K562 (cell line): Measurements from ENCODE around the gene FAM72D. TPM values are rescaled to one million over a fixed set of nuclear protein-coding genes. Genes with fewer than 3 reads are reported as not detected.
"Not testable (repeated sequence)": the region's sequence is repeated elsewhere in the genome, so short reads cannot be mapped to it uniquely, and the experiment has no call there.

Experiments used
- ATAC-seq: fragments of 200-7000 bp; cut with Tn5 transposase; 3 replicates; pipeline ENCODE4 v1.9.1; 2020; ENCODE audit warnings: moderate library complexity
- BruUV-seq: library from RNA; stranded (reverse); fragments of 400-500 nt; replicated peaks from 2 replicates; lab custom pipeline; 2021; lab: Mats Ljungman, UMichigan
- CTCF ChIA-PET: fragments of 300-600 bp; formaldehyde crosslinking; extraction: SDS; loops from one replicate; lab custom pipeline; 2021; ENCODE audit warnings: low intra/inter-chr PET ratio; lab: Yijun Ruan, JAX
- POLR2A ChIA-PET: fragments of 300-600, 350-650 bp; sonication (Branson Sonifier 250); formaldehyde crosslinking; extraction: SDS; loops from one replicate; lab custom pipeline; 2021; ENCODE audit warnings: antibody characterized with exemption, inconsistent platforms; lab: Yijun Ruan, JAX
- DNase-seq, 4 experiments: peaks; one replicate each; pipeline versions ENCODE4 v3.0.0 to v3.0.0-alpha.2; 2011 to 2018; ENCODE audit warnings: low spot score in 3 of 4, mixed read lengths in 3 of 4; ENCODE audit errors: extremely low read depth in 1 of 4
- FAIRE-seq: peaks from 2 replicates; lab custom pipeline; 2011; peaks lifted over from hg19 to GRCh38; lab: Jason Lieb, UNC
- H2AFZ ChIP-seq: 2 replicates; pipeline ENCODE4 v1.6.0; 2011; ENCODE audit warnings: low read depth, low read length, control low read depth, inconsistent platforms
- H3K27ac ChIP-seq: fragments of 200-600 bp; 3 replicates; pipeline ENCODE4 v1.8.0; 2011; ENCODE audit warnings: low read depth, mild to moderate bottlenecking, control low read depth, inconsistent platforms, low read length, moderate library complexity, mixed read lengths; ENCODE audit errors: extremely low read depth
- H3K27me3 ChIP-seq, 2 experiments: fragments of 300-600 bp in 1 of 2; 2 replicates in 1 of 2; 3 replicates in 1 of 2; pipeline versions ENCODE4 v1.6.0 to v1.8.0; 2011; ENCODE audit warnings: inconsistent platforms in 2 of 2, low read length in 2 of 2, mild to moderate bottlenecking in 1 of 2, mixed read lengths in 1 of 2, moderate library complexity in 1 of 2; ENCODE audit not compliant: control insufficient read depth in 2 of 2, insufficient read depth in 2 of 2
- H3K36me3 ChIP-seq: fragments of 300-600 bp; 3 replicates; pipeline ENCODE4 v1.8.0; 2011; ENCODE audit warnings: mild to moderate bottlenecking, low read length, inconsistent platforms; ENCODE audit not compliant: control insufficient read depth, insufficient read depth
- H3K4me1 ChIP-seq, 2 experiments: fragments of 200-600 bp in 1 of 2; replicated peaks in 1 of 2; 2 replicates in 1 of 2; 3 replicates in 1 of 2; pipeline versions ENCODE4 v1.5.1 to v1.8.0; 2011; ENCODE audit warnings: inconsistent platforms in 2 of 2, low read length in 2 of 2, mild to moderate bottlenecking in 1 of 2, mixed read lengths in 1 of 2, moderate library complexity in 1 of 2; ENCODE audit not compliant: control insufficient read depth in 2 of 2, insufficient read depth in 2 of 2
- H3K4me2 ChIP-seq: 2 replicates; pipeline ENCODE4 v1.6.1; 2011; ENCODE audit warnings: low read length, control low read depth, inconsistent platforms, mixed read lengths; ENCODE audit not compliant: insufficient read depth
- H3K4me3 ChIP-seq: fragments of 200-600 bp; sonication (generic), shearing (Covaris generic); 2 replicates; pipeline ENCODE4 v1.5.1; 2016; ENCODE audit warnings: control low read depth, inconsistent platforms
- H3K79me2 ChIP-seq: fragments of 200-600 bp; 3 replicates; pipeline ENCODE4 v1.8.0; 2011; ENCODE audit warnings: low read length, inconsistent platforms; ENCODE audit not compliant: control insufficient read depth, insufficient read depth
- H3K9ac ChIP-seq, 2 experiments: 2 replicates each; pipeline versions ENCODE4 v1.6.0 to v1.6.1; 2011; ENCODE audit warnings: low read depth in 2 of 2, low read length in 2 of 2, control low read depth in 1 of 2, inconsistent platforms in 1 of 2, mild to moderate bottlenecking in 1 of 2, mixed read lengths in 1 of 2; ENCODE audit not compliant: insufficient read depth in 1 of 2
- H3K9me1 ChIP-seq: one replicate; pipeline ENCODE4 v1.6.0; 2011; ENCODE audit warnings: inconsistent platforms, mild to moderate bottlenecking, low read length, moderate library complexity; ENCODE audit not compliant: control insufficient read depth, insufficient read depth
- H3K9me3 ChIP-seq: replicated peaks from 2 replicates; pipeline ENCODE4 v1.5.1; 2011; ENCODE audit warnings: low read depth, low read length, inconsistent platforms; ENCODE audit not compliant: control insufficient read depth, insufficient read depth
- H4K20me1 ChIP-seq: replicated peaks from 2 replicates; pipeline ENCODE4 v1.6.1; 2011; ENCODE audit warnings: low read length, inconsistent platforms, mixed read lengths; ENCODE audit not compliant: control insufficient read depth, insufficient read depth
- WGBS: fragments of 100-300 bp; shearing (Covaris generic); methylation state at CpG from one replicate; pipeline ENCODE4 v1.1.6; 2016; ENCODE audit warnings: low coverage, mixed read lengths; ENCODE audit not compliant: insufficient coverage; ENCODE audit errors: missing lambda C conversion rate; 5-methylcytosine and 5-hydroxymethylcytosine counted together
- in situ Hi-C: fragments of 300-500 bp; cut with MboI; formaldehyde crosslinking; loops from 4 replicates; pipeline ENCODE4 v1.15.0; 2018; ENCODE audit warnings: inconsistent platforms, mixed read lengths
- intact Hi-C: fragments of 100-400 bp; cut with micrococcal nuclease; formaldehyde crosslinking; loops from 2 replicates; pipeline ENCODE4 v1.14.2; 2022
- polyA plus RNA-seq, 8 experiments: library from polyadenylated mRNA; depleted of rRNA in 4 of 8; stranded (reverse) in 5 of 8; unstranded in 3 of 8; fragments of >200 nt; fragmentation: Nextera tagmentation in 2 of 8; fragmentation: Illumina TruSeq in 1 of 8; extraction: Ambion mirVana in 2 of 8; extraction: Trizol in 1 of 8; gene quantifications; 2 replicates each; pipeline versions ENCODE4 v1.2.1 to v1.2.3, GENCODE V29; 2011 to 2014; ENCODE audit warnings: inconsistent platforms in 1 of 8, missing spikeins in 1 of 8
- total RNA-seq, 7 experiments: library from RNA; depleted of rRNA in 6 of 7; stranded (reverse); fragments of >200 nt in 6 of 7; fragmentation: Illumina TruSeq in 2 of 7; extraction: Trizol in 2 of 7; gene quantifications; 2 replicates each; pipeline versions ENCODE4 v1.2.1 to v1.2.3, GENCODE V29; 2011 to 2021; ENCODE audit warnings: low replicate concordance in 1 of 7

FAM72D gene
- total and polyA plus RNA-seq, 9 of the 15 experiments (the other 6 are each of a cell fraction or from before 2014, with no cell fraction given), result 5.5 to 36.5 (median 20.1) TPM

DNA sequence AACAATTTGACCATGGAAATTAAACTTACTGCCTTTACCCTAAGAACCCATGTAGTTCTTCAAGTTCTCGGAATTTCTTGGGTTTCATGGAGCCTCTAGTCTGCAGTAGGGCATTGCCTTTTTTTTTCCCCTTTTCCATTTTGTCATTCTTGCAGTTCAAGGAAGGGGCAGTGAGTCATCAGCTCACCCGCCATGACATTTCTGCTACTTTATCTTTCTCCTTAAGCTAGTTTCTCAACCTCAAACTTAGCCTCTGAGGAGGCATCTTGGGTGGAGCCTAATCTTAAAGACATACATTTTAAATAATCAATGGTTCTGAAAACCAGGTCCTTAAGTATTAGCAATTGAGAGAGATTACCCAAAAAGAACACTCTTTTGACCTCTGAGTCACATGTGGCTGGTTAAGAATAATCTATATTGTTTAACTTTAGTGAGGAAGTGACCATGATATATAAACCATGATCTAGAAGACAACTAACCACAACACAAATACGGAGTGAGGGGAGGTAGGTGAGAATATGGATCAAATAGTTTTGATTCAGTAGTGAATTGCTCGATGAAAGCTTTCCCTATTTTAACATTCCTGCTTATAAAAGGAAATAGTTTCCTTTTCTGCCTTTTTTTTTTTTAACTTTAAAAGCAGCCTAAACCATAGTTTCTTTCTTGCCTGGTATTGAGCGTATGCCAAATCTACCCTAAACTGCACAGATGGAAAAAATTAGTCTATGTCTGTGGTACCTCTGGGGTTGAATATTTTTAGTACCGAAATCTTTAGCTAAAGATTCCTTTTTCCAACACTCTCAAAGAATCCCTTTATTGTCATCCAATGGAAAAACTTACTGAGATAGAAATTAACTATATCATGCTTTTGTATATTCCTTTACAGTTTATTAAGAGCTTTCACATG is 20.1 kb downstream of the FAM72D start:
- in situ Hi-C loops, intact Hi-C loops, H3K27ac ChIP-seq, H3K9me3 ChIP-seq, FAIRE-seq, POLR2A ChIA-PET, H3K27me3 ChIP-seq, H3K36me3 ChIP-seq, H3K79me2 ChIP-seq, H3K9me1 ChIP-seq, H3K4me1 ChIP-seq, CTCF ChIA-PET, H4K20me1 ChIP-seq, H2AFZ ChIP-seq, DNase-seq, H3K9ac ChIP-seq, H3K4me3 ChIP-seq, H3K4me2 ChIP-seq: not testable (repeated sequence)
- ATAC-seq, result peak; percentile 95
- no CpG with 5 or more reads among the region's 6 CpGs for WGBS
- TSS peak; percentile 62 for BruUV-seq

DNA sequence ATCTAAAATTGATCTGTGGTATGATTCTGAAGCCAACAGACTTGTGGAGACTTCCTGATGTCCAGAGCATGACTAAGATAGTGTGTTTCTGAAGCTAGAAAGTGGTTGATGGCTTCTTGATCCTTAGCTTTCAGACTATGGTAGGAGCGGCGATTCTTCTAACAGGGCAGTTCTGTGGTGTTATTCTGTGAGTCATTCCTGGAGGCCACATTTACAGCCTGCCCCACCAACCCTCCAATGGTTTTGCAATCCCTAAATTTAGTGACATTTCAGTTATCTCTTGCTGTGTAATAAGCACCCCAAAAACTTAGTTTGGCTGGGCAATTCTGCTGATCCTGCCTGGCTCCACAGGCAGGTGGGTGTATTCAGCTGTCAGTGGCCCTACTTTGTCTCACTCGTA is 24.1 kb downstream of the FAM72D start:
- H3K79me2 ChIP-seq, BruUV-seq, H4K20me1 ChIP-seq, in situ Hi-C loops, H3K27me3 ChIP-seq, intact Hi-C loops, FAIRE-seq, H3K36me3 ChIP-seq, H3K4me2 ChIP-seq, H3K27ac ChIP-seq, POLR2A ChIA-PET, CTCF ChIA-PET, H2AFZ ChIP-seq, H3K9me1 ChIP-seq, H3K9me3 ChIP-seq, H3K9ac ChIP-seq, H3K4me1 ChIP-seq, H3K4me3 ChIP-seq, DNase-seq: not testable (repeated sequence)
- ATAC-seq, result peak; percentile 18
- no CpG with 5 or more reads among the region's 3 CpGs for WGBS

DNA sequence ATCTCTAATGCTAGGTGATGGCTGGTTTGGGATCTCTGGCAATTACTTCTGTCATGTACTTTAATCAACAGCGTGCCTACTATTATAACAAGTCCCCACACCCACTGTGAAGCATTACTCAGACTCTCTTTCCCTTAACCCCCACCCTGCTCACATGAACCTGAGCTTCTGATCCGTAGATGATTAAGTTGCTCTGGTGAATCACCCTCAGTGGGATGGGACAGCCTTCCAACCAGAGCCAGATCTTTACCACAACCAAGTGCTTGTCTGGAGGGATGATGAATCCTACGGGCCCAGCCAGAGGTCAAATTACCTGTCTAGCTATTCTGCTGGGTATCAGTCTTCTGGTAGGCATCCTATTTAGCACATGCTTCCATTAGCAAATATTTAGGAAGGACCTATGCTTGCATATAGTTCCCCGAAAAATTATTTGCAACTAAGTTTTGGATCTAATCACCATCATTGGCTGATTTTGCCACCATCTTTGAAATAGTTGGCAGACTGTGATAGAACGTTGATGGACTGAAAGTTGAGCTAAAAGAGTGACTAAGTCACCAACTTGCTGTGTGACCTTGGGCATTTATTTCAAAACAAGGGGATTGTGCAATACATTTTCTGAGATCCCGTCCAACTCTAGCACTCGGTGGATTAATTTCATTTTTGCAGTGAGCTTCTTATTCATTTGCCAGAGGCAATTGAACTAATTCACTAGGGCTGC is 26.7 kb downstream of the FAM72D start:
- POLR2A ChIA-PET, H3K27ac ChIP-seq, CTCF ChIA-PET, H3K79me2 ChIP-seq, H3K4me3 ChIP-seq, H3K36me3 ChIP-seq, BruUV-seq, H3K9me1 ChIP-seq, H2AFZ ChIP-seq, FAIRE-seq, H3K4me1 ChIP-seq, H3K9ac ChIP-seq, ATAC-seq, in situ Hi-C loops, H3K27me3 ChIP-seq, intact Hi-C loops, H3K4me2 ChIP-seq, DNase-seq, H3K9me3 ChIP-seq, H4K20me1 ChIP-seq: not testable (repeated sequence)
- WGBS, result no CpG with 5 or more reads among the region's 7 CpGs
